HuH-7 (cell line): ENCODE data around the gene OLFML2A.

Source experiments
- DNase-seq: peaks from one replicate; pipeline ENCODE4 v3.0.0; 2011; ENCODE audit warnings: low spot score

Gene OLFML2A

DNA sequence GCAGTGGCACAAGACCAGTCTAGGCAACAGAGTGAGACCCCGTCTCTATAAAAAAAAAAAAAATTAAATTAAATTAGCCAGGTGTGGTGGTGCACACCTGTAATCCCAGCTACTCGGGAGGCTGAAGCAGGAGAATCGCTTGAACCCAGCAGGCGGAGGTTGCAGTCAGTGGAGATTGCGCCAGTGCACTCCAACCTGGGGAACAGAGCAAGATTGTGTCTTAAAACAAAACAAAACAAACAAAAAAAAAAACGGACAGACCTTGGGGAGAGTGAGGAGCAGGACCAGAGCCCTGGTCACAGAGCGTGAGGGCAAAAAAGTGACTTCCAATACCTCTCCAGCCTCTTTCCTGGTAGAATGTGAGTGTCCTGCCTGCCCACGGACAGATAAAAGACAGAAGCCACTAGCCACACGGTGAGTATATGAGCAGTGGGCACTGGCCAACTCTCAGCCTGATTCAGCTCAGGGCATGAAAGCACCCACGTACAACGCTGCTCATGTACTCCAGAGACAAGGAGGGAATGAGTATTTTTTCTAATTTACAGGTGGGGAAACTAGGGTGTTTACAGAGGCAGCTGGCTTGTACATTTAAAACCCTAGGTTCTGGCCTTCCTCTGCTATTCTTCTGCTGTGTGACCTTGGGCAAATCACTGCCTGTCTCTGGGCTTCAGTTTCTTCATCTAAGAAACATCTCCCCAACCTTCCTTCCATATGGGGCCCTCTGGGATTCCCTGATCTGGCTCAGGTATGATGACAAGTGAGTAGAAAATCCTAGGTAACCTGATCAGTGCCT is 1.8 kb downstream of the OLFML2A start:
- DNase-seq = peak; percentile 2

DNA sequence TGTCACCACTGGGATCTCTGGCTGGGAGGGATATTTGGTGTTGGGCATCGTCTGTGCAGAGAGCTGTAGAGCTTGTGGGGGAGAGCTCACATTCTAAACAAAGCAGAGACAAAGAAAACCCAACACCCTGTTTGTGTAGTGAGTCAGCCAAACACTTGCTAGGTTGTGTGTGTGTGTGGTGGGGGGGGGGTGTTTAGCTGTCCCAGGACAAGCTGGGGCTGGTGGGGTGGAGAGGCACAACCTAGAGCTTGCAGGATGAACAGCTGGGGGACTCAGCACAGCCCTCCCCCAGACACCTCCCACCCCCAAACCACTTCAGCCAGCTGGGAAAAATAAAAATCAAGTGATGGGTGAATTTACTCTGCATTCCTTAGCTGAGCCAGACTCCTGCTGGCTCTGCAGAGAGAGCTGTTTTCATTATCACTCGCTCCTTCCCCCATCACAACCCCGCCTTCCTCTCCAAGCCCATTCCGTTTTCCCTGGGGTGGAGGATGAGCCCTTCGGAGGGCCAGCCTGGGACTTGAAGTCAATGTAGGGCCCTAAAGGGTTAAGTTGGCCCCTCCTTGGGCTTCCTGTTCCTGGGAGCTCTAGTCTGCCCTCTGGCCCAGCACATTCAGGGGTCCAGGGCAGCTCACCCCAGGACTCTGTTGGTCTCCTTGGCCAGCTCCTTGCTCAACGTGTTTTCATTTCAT is 2.6 kb downstream of the OLFML2A start:
- DNase-seq = no peak

DNA sequence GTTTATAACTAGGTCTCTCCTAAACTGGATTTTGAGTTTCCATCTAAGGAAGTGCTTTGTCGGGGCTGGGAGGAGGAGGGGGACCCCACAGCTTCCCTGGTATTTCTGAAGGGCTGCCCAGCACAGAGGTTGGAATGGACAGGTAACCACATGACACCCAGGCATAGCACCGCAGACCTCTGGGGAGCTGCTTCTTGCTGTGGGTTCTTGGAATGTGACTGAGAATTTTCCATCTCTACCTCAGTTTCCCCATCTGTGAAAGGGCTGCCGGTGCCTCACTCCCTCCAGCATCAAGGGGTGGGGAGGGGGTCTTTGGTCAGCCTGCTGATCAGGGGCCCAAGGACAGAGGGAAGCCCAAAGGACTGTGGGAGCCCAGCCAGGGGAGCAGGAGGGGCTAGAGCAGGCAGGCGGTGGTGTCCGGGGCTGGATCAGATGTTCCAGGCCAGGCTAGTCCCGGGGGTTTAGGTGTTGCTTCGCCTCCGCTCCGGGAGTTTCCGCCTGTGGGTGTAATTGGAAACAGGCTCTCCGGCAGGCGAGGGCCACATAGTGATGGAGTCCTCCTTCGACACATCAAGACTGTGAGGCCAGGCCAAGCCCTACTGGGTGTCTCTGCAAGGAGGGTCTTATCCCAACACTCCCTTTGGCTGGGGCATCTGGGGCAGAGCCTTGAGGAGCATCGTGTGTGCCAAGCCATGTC is 3.3 kb downstream of the OLFML2A start:
- DNase-seq = peak; percentile 15

DNA sequence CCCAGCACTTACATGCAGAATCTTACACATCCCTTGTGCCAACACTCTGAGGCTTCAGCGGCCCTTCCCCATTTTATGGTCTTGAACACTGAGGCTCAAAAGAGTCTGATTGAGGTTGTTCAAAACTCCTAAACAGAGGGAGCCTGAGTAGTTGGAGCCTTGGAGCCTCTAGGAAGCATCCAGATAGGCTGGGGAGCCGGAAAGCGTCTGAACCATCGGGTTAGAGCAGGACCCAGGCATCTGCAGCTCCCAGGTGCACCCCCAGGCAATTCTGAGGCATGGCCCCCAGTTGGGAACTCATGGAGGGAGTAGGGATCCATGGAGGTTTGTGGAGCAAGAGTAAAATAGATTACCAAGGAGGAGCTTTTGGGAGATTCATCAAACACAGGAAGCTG is 3.8 kb downstream of the OLFML2A start:
- DNase-seq = peak; percentile 2

- no peak for DNase-seq
Observed at GRCh38 chr9:124781967-124782660, 5.2 kb downstream of the OLFML2A start.

- DNase-seq = no peak
Observed at GRCh38 chr9:124782661-124783574, 6.0 kb downstream of the OLFML2A start.

DNA sequence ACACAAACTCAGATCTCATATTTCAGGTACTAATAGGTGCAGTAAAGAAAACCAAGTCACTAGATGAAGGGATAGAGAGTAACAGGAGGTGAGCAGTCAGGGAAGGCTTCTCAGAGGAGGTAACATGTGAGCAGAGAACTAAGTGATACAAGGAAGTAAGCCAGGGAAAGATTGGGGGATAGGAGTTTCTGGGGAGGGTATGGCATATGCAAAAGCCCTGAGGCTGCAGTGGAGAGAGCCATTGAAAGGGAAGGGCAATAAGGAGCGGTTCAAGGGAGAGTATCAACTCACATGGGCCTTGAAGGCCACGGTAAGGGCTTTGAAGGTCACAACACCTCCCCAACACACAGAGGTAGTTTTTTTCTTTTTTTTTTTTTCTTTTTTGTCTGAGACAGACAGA is 6.9 kb downstream of the OLFML2A start:
- DNase-seq = no peak

DNA sequence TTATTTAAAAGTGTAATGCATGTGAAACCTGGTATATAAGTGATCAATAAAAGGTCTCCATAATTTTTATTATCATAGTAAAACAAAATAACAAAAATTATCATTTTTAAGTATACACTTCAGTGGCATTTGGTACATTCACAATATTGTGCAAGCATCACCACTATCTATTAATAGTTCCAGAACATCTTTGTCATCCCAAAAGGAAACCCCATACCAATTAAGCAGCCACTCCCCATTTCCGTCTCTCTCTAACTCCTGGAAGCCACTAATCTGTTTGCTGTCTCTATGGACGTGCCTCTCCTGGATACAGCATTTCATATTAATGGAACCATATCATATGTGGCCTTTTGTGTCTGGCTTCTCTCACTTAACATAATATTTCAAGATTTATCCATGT is 7.6 kb downstream of the OLFML2A start:
- no peak for DNase-seq

DNA sequence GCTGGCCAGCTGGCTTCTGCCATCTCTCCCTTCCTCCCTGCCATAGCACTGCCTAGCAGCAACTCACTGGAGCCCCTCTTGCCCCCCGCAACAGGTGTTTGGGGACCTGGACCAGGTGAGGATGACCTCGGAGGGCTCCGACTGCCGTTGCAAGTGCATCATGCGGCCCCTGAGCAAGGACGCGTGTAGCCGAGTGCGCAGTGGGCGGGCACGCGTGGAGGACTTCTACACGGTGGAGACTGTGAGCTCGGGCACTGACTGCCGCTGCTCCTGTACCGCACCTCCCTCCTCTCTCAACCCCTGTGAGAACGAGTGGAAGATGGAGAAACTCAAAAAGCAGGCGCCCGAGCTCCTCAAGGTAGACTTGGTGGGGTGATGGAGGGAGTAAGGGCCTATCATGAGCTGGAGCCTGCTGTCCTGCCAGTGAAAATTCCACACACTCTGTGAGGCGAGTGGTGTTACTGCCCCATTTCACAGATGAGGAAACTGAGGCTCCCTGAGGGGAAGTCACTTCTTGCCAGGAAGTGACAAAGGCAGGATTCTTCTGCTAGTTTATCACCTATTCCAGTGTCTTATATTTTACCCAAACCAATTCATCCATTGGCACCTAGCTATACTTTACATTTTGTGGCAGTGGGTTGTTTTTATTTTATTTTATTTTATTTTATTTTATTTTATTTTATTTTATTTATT is 10.1 kb downstream of the OLFML2A start:
- DNase-seq = no peak

- no peak for DNase-seq
Observed at GRCh38 chr9:124788542-124789217, 11.7 kb downstream of the OLFML2A start.

GRCh38 chr9:124789531-124789930 is 12.6 kb downstream of the OLFML2A start:
- DNase-seq = no peak

DNA sequence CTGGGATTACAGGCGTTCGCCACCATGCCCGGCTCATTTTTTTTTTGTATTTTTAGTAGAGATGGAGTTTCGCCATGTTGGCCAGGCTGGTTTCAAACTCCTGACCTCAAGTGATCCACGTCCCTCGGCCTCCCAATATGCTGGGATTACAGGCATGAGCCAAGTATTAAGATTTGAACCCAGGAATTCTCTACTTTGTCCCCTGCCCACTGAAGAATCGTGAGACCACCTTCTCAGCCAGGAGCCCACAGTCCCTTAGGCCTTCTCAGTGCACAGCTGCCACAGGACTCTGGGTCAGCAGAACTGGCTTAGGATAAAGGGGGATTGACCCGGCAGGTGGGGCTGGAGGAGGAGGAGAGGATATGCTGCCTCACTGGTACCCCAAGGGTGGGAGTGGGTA is 13.4 kb downstream of the OLFML2A start:
- DNase-seq = no peak

DNA sequence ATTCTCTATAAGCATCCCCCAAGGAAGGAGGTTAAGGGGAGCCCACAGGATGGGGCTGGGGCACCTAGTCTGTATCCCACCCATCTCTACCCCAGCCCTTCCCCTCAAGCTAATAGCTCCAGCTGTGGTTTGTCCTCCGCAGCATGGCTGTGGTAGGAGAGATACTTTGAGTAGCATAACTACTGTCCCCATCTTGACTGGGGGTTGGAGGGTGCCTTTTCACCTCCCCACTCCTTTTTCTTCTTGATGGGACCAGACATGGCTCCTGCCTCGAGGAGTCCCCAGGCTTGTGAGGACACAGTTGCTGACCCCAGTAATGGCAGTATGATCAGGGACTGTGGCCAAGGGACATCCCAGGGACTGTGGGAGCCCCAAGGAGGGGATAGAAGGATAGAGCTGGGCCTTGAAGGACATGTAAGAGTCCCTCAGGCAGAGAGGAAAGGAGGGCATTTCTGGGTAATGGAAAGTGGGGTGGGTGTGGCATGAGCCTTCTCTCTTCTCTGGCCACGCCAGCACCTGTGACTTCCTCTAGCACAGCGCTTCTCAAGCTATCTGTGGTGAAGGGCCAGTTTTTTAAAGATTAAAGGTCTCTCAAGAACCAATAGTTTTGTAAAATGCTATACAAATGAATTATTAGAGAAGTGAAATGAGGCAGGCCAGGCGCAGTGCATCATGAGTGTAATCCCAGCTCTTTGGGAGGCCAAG is 14.0 kb downstream of the OLFML2A start:
- no peak for DNase-seq

DNA sequence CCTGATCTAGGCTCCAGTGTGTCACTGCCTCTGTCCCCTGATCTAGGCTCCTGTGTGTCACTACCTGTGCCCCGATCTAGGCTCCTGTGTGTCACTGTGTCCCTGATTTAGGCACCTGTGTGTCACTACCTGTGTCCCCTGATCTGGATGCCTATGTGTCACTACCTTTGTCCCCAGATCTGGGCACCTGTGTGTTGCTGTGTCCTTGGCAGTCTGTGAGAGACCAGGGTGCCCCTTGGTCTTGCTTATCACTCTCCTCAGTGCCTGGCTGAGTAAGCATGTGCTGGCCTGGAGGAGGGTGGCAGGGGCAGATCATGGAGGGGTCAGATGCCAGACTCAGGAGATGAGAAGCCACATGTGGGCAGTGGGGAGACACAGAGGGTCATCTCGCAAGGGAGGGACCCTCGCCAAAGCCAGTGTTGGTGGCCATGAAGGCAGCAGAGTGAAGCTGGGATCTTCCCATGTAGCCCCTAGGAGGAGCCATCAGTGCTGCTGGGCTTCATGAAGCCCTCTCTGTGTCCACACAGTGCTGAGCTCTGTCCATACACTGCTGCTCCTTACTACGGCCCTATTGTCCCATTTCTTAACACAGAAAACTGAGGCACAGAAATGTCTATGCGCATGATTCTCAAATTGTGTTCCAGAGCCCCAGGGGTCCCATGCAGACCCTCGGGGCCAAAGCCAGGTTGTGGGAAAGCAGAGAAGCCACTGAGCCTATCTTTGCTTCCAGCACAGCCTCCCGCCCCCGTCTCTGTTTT is 15.5 kb downstream of the OLFML2A start:
- DNase-seq = no peak

DNA sequence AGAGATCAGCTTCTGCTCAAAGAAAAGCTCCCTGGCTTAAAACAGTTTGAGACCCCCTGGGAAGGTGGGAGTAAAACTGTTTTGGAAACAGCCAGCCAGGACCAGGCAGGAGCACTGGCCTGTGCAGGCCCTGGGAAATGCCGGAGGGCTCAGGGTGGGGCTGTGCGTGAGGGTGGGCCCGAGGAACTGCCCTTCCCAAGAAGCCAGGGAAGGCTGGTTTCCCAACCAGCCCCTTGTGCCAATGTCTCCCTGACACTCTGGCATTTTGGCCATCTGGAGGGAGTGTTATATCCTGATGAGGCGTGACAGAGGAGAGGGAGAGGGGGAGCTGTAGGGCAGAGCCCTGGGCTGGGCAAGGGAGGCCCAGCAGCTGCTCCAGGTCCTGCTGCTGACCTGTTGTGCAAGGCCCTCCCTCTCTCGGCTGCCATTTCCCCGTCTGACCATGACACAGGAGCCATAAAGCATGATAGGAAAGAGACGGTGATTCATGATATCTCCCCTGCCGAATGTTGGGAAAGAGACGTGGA is 16.1 kb downstream of the OLFML2A start:
- DNase-seq = no peak

- DNase-seq = peak; percentile 84
Observed at GRCh38 chr9:124794902-124795491, 18.1 kb downstream of the OLFML2A start.

- DNase-seq = no peak
Observed at GRCh38 chr9:124795881-124796431, 19.0 kb downstream of the OLFML2A start.
